Neural cell (in vitro differentiated cells): ENCODE results near the gene TTR. TPM values are rescaled to one million over a fixed set of nuclear protein-coding genes. Genes with fewer than 3 reads are reported as not detected.

Source experiments
- H2AFZ ChIP-seq: fragments of 200-600, 300-800 bp; sonication (generic), shearing (Covaris generic); 2 replicates; pipeline ENCODE4 v1.6.0; 2014; ENCODE audit warnings: low read depth, mild to moderate bottlenecking, antibody characterized with exemption, low read length, moderate library complexity
- H3F3A ChIP-seq: fragments of 200-600 bp; shearing (Covaris generic); 2 replicates; pipeline ENCODE4 v1.6.1; 2016; ENCODE audit warnings: mild to moderate bottlenecking, moderate library complexity, mixed read lengths, antibody characterized with exemption, low read length; ENCODE audit not compliant: insufficient read depth, poor library complexity, severe bottlenecking
- H3K27ac ChIP-seq: fragments of 200-600, 300-800 bp; sonication (generic), shearing (Covaris generic); 2 replicates; pipeline ENCODE4 v1.5.1; 2014; ENCODE audit warnings: mild to moderate bottlenecking, low read length, moderate library complexity
- H3K27me3 ChIP-seq: fragments of 300-800, 200-600 bp; sonication (generic), shearing (Covaris generic); 2 replicates; pipeline ENCODE4 v1.6.0; 2014; ENCODE audit warnings: mild to moderate bottlenecking, low read depth, low read length, moderate library complexity; ENCODE audit not compliant: insufficient read depth
- H3K36me3 ChIP-seq: fragments of 300-800, 200-600 bp; sonication (generic), shearing (Covaris generic); 2 replicates; pipeline ENCODE4 v1.5.1; 2014; ENCODE audit warnings: mild to moderate bottlenecking, antibody characterized with exemption, low read length, moderate library complexity; ENCODE audit not compliant: insufficient read depth
- H3K4me2 ChIP-seq: fragments of 300-800, 200-600 bp; sonication (generic), shearing (Covaris generic); 2 replicates; pipeline ENCODE4 v1.6.0; 2014; ENCODE audit warnings: mild to moderate bottlenecking, low read length
- H3K4me3 ChIP-seq: fragments of 300-800, 200-600 bp; sonication (generic), shearing (Covaris generic); 2 replicates; pipeline ENCODE4 v1.5.1; 2014; ENCODE audit warnings: mild to moderate bottlenecking, low read length, moderate library complexity
- H3K79me2 ChIP-seq: fragments of 200-600 bp; shearing (Covaris generic); replicated peaks from 2 replicates; pipeline ENCODE4 v1.6.0; 2014; ENCODE audit warnings: mild to moderate bottlenecking, low read length, moderate library complexity; ENCODE audit not compliant: insufficient read depth
- H3K9ac ChIP-seq: fragments of 300-800, 200-600 bp; sonication (generic), shearing (Covaris generic); 2 replicates; pipeline ENCODE4 v1.6.1; 2016; ENCODE audit warnings: mild to moderate bottlenecking, low read length, mixed read lengths
- H3K9me2 ChIP-seq: fragments of 200-600 bp; shearing (Covaris generic); 2 replicates; pipeline ENCODE4 v1.6.1; 2016; ENCODE audit warnings: mild to moderate bottlenecking, low read length, mixed read lengths; ENCODE audit not compliant: insufficient read depth
- H3K9me3 ChIP-seq: fragments of 200-600, 300-800 bp; sonication (generic), shearing (Covaris generic); 2 replicates; pipeline ENCODE4 v1.6.1; 2016; ENCODE audit warnings: mild to moderate bottlenecking, mixed run types, low read length, moderate library complexity, mixed read lengths
- H4K20me1 ChIP-seq: fragments of 200-600 bp; shearing (Covaris generic); 2 replicates; pipeline ENCODE4 v1.6.1; 2016; ENCODE audit warnings: mild to moderate bottlenecking, mixed run types; ENCODE audit not compliant: insufficient read depth
- EP300 ChIP-seq: fragments of 450-650 bp; conservative IDR thresholded peaks from 2 replicates; pipeline ENCODE4 v1.6.1; 2014; ENCODE audit warnings: antibody characterized with exemption, mild to moderate bottlenecking, moderate library complexity; ENCODE audit not compliant: poor library complexity, severe bottlenecking
- EZH2 ChIP-seq: fragments of 200-600, 300-800 bp; shearing (Covaris generic), sonication (generic); IDR thresholded peaks from 2 replicates; pipeline ENCODE4 v1.6.1; 2014; ENCODE audit warnings: antibody characterized with exemption, low read length, borderline replicate concordance, mild to moderate bottlenecking; ENCODE audit not compliant: insufficient read depth, poor library complexity, severe bottlenecking
- MXI1 ChIP-seq: fragments of 450-650 bp; conservative IDR thresholded peaks from 2 replicates; pipeline ENCODE4 v1.6.1; 2014; ENCODE audit warnings: antibody characterized with exemption, mild to moderate bottlenecking; ENCODE audit not compliant: poor library complexity, severe bottlenecking
- POLR2AphosphoS5 ChIP-seq: IDR thresholded peaks from 2 replicates; pipeline ENCODE4 v1.6.1; 2012
- RAD21 ChIP-seq: fragments of 450-650 bp; conservative IDR thresholded peaks from 2 replicates; pipeline ENCODE4 v1.6.1; 2014; ENCODE audit warnings: antibody characterized with exemption, mild to moderate bottlenecking, moderate library complexity
- SMC3 ChIP-seq: fragments of 450-650 bp; conservative IDR thresholded peaks from 2 replicates; pipeline ENCODE4 v1.6.1; 2014; ENCODE audit warnings: antibody characterized with exemption, mild to moderate bottlenecking, moderate library complexity; ENCODE audit not compliant: poor library complexity
- TAF1 ChIP-seq: IDR thresholded peaks from 2 replicates; pipeline ENCODE4 v1.6.1; 2012; ENCODE audit warnings: low read depth
- polyA plus RNA-seq: library from polyadenylated mRNA; depleted of rRNA; stranded (reverse); fragments of >200 nt; gene quantifications from 2 replicates; pipeline ENCODE4 v1.2.3, GENCODE V29; 2014
- TF ChIP-seq, protein P1 (sequence below): IDR thresholded peaks from 2 replicates; pipeline ENCODE4 v1.6.1; 2012; ENCODE audit warnings: borderline replicate concordance
- TF ChIP-seq, protein P2 (sequence below): fragments of 450-650 bp; IDR thresholded peaks from 2 replicates; pipeline ENCODE4 v1.5.1; 2014; ENCODE audit warnings: antibody characterized with exemption, mild to moderate bottlenecking, moderate library complexity; ENCODE audit not compliant: poor library complexity, severe bottlenecking

Gene TTR
- polyA plus RNA-seq, 1 donor from 2014 or later, result not detected

DNA sequence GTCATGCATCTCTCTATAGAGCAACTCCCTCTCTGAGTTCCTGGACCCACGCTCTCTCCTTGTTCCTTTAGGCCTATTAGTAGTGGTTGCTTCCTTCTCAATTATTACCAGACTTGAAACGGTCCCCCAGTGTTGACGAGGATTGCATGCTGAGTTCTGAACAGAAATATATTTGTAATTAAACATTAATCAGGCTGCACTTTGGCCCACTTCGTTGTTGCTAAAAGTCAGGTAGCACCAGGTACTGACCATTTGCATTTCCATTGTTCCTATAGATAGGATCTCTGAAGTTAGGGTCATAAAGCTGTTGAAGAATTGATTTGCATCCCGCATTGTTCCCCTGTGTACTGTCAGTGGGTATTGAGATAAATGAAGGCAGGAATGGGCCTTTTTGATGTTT, 36.9 kb upstream of the TTR start:
- no peak for TF ChIP-seq TAF1
- TF ChIP-seq EZH2, result no peak
- TF ChIP-seq, protein P1, sequence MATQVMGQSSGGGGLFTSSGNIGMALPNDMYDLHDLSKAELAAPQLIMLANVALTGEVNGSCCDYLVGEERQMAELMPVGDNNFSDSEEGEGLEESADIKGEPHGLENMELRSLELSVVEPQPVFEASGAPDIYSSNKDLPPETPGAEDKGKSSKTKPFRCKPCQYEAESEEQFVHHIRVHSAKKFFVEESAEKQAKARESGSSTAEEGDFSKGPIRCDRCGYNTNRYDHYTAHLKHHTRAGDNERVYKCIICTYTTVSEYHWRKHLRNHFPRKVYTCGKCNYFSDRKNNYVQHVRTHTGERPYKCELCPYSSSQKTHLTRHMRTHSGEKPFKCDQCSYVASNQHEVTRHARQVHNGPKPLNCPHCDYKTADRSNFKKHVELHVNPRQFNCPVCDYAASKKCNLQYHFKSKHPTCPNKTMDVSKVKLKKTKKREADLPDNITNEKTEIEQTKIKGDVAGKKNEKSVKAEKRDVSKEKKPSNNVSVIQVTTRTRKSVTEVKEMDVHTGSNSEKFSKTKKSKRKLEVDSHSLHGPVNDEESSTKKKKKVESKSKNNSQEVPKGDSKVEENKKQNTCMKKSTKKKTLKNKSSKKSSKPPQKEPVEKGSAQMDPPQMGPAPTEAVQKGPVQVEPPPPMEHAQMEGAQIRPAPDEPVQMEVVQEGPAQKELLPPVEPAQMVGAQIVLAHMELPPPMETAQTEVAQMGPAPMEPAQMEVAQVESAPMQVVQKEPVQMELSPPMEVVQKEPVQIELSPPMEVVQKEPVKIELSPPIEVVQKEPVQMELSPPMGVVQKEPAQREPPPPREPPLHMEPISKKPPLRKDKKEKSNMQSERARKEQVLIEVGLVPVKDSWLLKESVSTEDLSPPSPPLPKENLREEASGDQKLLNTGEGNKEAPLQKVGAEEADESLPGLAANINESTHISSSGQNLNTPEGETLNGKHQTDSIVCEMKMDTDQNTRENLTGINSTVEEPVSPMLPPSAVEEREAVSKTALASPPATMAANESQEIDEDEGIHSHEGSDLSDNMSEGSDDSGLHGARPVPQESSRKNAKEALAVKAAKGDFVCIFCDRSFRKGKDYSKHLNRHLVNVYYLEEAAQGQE, result no peak
- TF ChIP-seq, protein P2, sequence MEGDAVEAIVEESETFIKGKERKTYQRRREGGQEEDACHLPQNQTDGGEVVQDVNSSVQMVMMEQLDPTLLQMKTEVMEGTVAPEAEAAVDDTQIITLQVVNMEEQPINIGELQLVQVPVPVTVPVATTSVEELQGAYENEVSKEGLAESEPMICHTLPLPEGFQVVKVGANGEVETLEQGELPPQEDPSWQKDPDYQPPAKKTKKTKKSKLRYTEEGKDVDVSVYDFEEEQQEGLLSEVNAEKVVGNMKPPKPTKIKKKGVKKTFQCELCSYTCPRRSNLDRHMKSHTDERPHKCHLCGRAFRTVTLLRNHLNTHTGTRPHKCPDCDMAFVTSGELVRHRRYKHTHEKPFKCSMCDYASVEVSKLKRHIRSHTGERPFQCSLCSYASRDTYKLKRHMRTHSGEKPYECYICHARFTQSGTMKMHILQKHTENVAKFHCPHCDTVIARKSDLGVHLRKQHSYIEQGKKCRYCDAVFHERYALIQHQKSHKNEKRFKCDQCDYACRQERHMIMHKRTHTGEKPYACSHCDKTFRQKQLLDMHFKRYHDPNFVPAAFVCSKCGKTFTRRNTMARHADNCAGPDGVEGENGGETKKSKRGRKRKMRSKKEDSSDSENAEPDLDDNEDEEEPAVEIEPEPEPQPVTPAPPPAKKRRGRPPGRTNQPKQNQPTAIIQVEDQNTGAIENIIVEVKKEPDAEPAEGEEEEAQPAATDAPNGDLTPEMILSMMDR, result no peak
- no peak for TF ChIP-seq RAD21
- no peak for TF ChIP-seq POLR2AphosphoS5
- no peak for TF ChIP-seq SMC3
- no peak for TF ChIP-seq MXI1
- TF ChIP-seq EP300, result no peak
- Histone ChIP-seq H3K27me3 (no peaks in the 10 kb centered on the region), H3K9ac (no peak overlapping the region), H4K20me1 (no peaks in the 10 kb centered on the region), H3K36me3 (no peaks in the 10 kb centered on the region), H2AFZ (no peak overlapping the region), H3K9me2 (no peaks in the 10 kb centered on the region), H3K9me3 (no peaks in the 10 kb centered on the region), H3K4me2 (no peak overlapping the region), H3K79me2 (no peaks in the 10 kb centered on the region), H3F3A (no peaks in the 10 kb centered on the region), H3K4me3 (no peak overlapping the region), H3K27ac (no peak overlapping the region)

DNA sequence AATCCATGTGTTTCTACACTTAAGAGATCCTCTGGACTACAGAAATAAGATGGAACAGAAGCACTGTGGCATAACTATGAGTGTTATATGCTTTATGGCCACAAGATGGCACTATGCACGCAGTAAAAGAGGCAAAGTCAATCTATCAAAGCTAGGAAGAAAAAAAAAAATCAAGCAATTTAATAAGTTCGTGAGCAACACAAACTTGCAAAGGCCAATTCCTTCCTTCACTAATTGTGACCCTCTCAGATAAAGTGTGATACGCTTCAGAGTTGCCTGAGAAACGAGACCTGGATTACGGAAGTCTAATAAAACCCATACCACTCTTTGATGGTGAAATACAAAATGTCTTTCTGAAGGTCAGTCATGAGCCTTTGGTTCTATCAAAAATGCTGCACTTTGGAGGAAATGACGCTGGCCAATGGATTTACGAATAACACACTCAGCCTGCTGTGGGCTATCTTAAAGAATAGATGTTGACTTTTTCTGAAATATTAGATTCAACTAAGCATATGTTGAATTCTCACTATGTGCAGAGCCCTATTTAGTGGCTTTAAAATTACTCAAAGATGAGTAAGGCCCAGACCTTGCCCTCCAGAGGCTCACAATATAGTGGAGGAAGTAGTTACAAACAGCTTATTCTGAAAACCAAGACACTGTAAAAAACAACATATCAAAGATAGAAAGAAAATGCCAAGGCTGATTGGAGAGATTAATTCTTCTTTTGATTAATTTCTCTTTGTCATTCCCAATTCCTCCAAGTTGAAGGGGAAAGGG, 35.5 kb upstream of the TTR start:
- H3K79me2 ChIP-seq, result no peaks in the 10 kb centered on the region
- TF ChIP-seq EP300 (no peak), SMC3 (peak; percentile 96), RAD21 (peak; percentile 96), MXI1 (no peak), TAF1 (no peak), EZH2 (no peak), POLR2AphosphoS5 (no peak)
- TF ChIP-seq, protein P1, result no peak
- TF ChIP-seq, protein P2, result peak; percentile 95
- H4K20me1 ChIP-seq, result no peaks in the 10 kb centered on the region
- H2AFZ ChIP-seq, result no peak overlapping the region
- no peaks in the 10 kb centered on the region for H3K9me2 ChIP-seq
- no peak overlapping the region for H3K27ac ChIP-seq
- no peak overlapping the region for H3K4me3 ChIP-seq
- H3K27me3 ChIP-seq, result no peaks in the 10 kb centered on the region
- no peak overlapping the region for H3K9ac ChIP-seq
- no peaks in the 10 kb centered on the region for H3K9me3 ChIP-seq
- no peaks in the 10 kb centered on the region for H3K36me3 ChIP-seq
- no peak overlapping the region for H3K4me2 ChIP-seq
- H3F3A ChIP-seq, result no peaks in the 10 kb centered on the region
